ENCODE results near the gene STAT1. TPM values are rescaled to one million over a fixed set of nuclear protein-coding genes. Genes with fewer than 3 reads are reported as not detected.

STAT1 gene
- total RNA-seq, 1 experiment from 2014 or later = 25.7 TPM

DNA sequence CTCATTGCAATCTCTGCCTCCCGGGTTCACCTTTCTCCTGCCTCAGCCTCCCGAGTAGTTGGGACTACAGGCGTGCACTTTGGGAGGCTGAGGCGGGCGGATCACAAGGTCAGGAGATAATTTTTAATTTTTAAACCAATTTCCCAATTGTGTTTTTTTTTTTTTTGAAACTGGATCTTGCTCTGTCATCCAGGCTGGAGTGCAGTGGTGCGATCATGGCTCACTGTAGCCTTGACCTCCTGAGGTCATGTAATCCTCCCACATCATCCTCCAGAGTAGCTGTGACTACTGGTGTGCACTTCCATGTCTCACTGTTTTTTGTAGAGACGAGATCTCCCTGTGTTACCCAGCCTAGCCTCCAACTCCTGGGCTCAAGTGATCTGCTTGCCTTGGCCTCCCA is 84.1 kb downstream of the STAT1 start:
- H3K36me3 ChIP-seq (replicated peaks; ENCODE audit: control insufficient read depth, insufficient read depth, low read length) = peaks cover 1% of the 10 kb centered on the region; the same call in 1 of the 2 replicates
- no peak overlapping the region for H3K4me3 ChIP-seq (ENCODE audit: insufficient read depth, low read depth, low read length)
- no peak for DNase-seq
- no peaks in the 10 kb centered on the region for H3K27me3 ChIP-seq (ENCODE audit: control insufficient read depth, insufficient read depth, low read length)

DNA sequence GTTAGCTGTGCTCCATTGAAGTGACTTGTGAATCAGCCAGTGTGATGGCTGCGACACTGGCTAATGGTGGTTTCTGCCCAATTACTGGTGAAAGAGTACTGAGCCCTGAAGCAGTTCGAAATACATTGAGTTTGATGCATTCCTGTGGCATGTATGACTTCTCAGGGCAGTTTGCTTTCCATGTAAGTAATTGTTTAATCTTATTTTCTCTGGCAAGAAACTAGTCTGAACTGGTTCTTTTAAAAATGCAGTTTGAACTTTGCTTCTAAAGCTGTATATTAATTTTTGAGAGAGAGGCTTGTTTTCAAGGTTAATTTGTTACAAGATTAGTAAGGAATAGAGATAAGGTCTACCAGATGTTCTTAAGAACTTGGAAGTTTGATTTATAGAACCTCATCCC is 86.7 kb downstream of the STAT1 start:
- peaks cover 7% of the 10 kb centered on the region for H3K36me3 ChIP-seq (replicated peaks; ENCODE audit: control insufficient read depth, insufficient read depth, low read length)
- no peaks in the 10 kb centered on the region for H3K27me3 ChIP-seq (ENCODE audit: control insufficient read depth, insufficient read depth, low read length)
- no peak for DNase-seq
- no peak overlapping the region for H3K4me3 ChIP-seq (ENCODE audit: insufficient read depth, low read depth, low read length)

DNA sequence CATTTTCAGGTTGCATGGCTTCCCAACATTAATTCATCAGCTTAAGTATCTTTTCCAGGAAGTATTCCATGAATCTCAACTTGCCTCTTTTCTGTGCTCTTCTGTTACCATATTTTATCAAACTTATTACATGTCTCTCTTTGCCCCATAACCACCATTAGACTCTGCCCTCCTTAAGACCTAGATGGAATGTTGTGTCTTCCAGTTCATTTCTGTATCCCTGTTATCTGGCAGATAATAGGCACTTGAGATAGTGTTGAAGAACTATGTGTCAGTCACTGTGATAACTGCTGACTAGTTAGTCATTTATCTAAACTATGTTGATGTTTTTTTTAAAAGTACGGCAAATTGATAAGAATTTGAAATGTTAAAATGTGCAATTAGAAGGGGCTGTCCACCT is 91.6 kb downstream of the STAT1 start:
- H3K27me3 ChIP-seq (ENCODE audit: control insufficient read depth, insufficient read depth, low read length) = no peaks in the 10 kb centered on the region
- H3K4me3 ChIP-seq (ENCODE audit: insufficient read depth, low read depth, low read length) = no peak overlapping the region
- H3K36me3 ChIP-seq (replicated peaks; ENCODE audit: control insufficient read depth, insufficient read depth, low read length) = peaks cover 6% of the 10 kb centered on the region
- DNase-seq = no peak

DNA sequence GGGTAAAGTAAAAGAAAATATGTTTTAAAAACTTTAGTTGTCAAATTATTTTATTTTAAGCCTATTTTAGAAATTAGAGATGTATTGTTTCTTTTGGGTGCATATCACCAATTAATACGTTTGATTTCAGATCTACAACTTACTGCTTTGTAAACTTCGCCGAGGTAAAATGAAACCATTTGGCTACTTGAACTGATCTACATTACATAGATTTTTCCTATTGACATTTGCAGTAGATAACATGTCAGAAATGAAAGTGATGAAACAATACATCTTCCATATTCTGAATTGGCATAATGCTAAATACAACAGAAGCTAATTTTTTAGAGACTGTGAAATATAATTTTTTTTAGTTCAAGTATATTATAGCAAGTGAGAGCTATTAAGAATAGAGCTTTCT is 93.9 kb downstream of the STAT1 start:
- no peak for DNase-seq
- peaks cover 8% of the 10 kb centered on the region; the same call in 1 of the 2 replicates for H3K36me3 ChIP-seq (replicated peaks; ENCODE audit: control insufficient read depth, insufficient read depth, low read length)
- no peaks in the 10 kb centered on the region for H3K27me3 ChIP-seq (ENCODE audit: control insufficient read depth, insufficient read depth, low read length)
- no peak overlapping the region for H3K4me3 ChIP-seq (ENCODE audit: insufficient read depth, low read depth, low read length)

Other genes starting within 250 kb of the STAT1 start
- gene GLS, start 133.3 kb downstream of the STAT1 start, total RNA-seq (2014; rRNA removed; shearing (Covaris generic)) = 94.0 and 99.7 TPM in 2 replicates
- 0.41 and 1.5 TPM in 2 replicates for gene STAT4, start 136.8 kb upstream of the STAT1 start, total RNA-seq (2014; rRNA removed; shearing (Covaris generic))
- gene MYO1B, start 231.2 kb upstream of the STAT1 start, total RNA-seq (2014; rRNA removed; shearing (Covaris generic)) = 47.4 and 55.8 TPM in 2 replicates

Measured in H7 (cell line).